Mucosa of stomach (tissue), 1 donor: Measurements from ENCODE around the gene TMEM132E.

Experiments
- H3K27me3 ChIP-seq: one replicate; pipeline ENCODE4 v1.7.0; 2013; ENCODE audit warnings: mild to moderate bottlenecking, low read length; ENCODE audit not compliant: control insufficient read depth, insufficient read depth
- H3K36me3 ChIP-seq: one replicate; pipeline ENCODE4 v1.7.0; 2013; ENCODE audit warnings: low read length; ENCODE audit not compliant: control insufficient read depth, insufficient read depth
- H3K4me1 ChIP-seq: one replicate; pipeline ENCODE4 v1.7.0; 2013; ENCODE audit warnings: mild to moderate bottlenecking, low read length; ENCODE audit not compliant: control insufficient read depth, insufficient read depth
- H3K4me3 ChIP-seq: one replicate; pipeline ENCODE4 v1.7.0; 2013; ENCODE audit warnings: low read length
- H3K9ac ChIP-seq: one replicate; pipeline ENCODE4 v1.7.0; 2013; ENCODE audit warnings: mild to moderate bottlenecking, low read length, moderate library complexity
- H3K9me3 ChIP-seq: one replicate; pipeline ENCODE4 v1.7.0; 2013; ENCODE audit warnings: mild to moderate bottlenecking, low read length, moderate library complexity; ENCODE audit not compliant: control insufficient read depth
- donor health status: Pancreatic carcinoma.

The TMEM132E gene

DNA sequence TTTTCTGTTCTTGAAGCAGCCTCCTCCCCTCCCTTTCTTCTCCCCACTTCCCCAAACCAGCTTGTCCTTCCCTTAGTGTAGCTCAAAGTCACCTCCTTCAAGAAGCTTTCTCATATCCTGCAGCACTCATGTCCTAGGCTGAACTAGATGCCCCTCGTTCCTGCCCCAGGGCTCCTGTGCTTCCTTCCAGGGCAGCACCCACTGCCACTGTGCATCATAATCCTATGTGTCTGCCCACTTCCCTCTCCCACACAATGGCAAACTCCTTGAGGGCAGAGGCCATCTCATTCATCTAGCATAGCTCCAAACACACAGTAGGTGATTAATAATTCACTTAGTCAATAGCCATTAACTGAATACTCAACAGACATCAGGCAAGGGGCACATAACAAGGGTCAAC lies 6.9 kb upstream of the TMEM132E start:
- Histone ChIP-seq H3K9ac (no peak overlapping the region), H3K27me3 (peaks cover 30% of the 10 kb centered on the region), H3K4me1 (no peaks in the 10 kb centered on the region), H3K36me3 (no peaks in the 10 kb centered on the region), H3K4me3 (no peak overlapping the region), H3K9me3 (no peaks in the 10 kb centered on the region)

DNA sequence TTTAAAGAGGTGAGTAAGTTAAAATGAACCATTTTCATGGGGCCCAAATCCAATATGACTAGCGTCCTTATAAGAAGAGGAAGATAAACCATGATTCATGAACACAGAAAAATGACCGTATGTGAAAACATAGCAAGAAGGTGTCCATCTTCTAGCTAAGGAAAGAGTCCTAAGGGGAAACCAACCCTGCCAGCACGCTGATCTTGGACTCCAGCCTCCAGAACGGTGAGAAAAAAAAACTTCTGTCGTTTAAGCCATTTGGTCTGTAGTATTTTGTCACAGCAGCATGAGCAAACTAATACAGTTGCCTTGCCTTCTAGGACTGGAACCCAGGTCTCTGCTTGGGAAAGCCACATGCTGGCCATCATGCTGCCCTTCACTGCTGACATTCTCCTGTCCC lies 4.2 kb upstream of the TMEM132E start:
- no peak overlapping the region for H3K4me3 ChIP-seq
- peaks cover 47% of the 10 kb centered on the region for H3K27me3 ChIP-seq
- H3K36me3 ChIP-seq = no peaks in the 10 kb centered on the region
- H3K4me1 ChIP-seq = peaks cover 3% of the 10 kb centered on the region
- H3K9ac ChIP-seq = no peak overlapping the region
- H3K9me3 ChIP-seq = no peaks in the 10 kb centered on the region

DNA sequence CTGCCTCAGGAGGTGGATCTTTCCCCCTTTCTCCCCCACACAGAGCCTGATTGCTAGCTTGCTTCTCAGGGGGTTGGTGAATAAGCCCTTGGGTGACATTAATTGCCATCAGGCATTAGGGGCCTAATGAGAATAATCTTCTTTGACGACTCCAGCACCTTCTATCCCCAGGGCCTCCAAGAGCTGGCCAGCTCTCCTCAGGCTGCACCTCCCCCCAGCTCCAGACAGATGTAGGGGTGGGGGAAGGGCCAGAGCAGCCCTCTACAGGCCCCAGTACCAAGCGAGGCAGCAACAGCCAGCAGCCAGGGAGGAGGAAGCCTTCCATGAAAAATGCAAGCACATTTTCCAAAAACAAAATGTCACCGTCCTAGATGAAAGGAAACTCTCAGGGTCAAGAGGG lies 1.4 kb upstream of the TMEM132E start:
- no peak overlapping the region for H3K9ac ChIP-seq
- no peak overlapping the region for H3K4me3 ChIP-seq
- H3K27me3 ChIP-seq = peaks cover 72% of the 10 kb centered on the region
- H3K36me3 ChIP-seq = no peaks in the 10 kb centered on the region
- H3K4me1 ChIP-seq = peaks cover 12% of the 10 kb centered on the region
- no peaks in the 10 kb centered on the region for H3K9me3 ChIP-seq

DNA sequence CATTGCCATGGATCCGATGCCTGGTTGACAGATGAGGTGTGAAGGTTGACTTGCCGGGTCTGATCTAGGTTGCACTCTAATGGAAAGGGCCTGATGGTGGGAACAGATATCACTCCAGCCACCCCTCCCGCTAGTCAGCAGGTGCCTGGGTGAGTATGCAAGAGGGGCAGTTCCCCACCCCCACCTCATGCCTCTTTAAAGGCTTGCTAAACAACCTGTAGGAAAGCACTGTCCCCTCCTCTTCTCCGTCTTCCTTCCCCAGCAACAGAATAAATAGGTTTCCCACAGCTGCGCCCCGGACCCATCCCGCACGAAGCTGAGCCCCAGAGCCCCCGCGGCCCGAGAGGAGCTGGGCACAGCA lies 746 bp upstream of the TMEM132E start:
- Histone ChIP-seq H3K27me3 (peaks cover 76% of the 10 kb centered on the region), H3K9me3 (no peaks in the 10 kb centered on the region), H3K36me3 (no peaks in the 10 kb centered on the region), H3K9ac (no peak overlapping the region), H3K4me1 (peaks cover 12% of the 10 kb centered on the region), H3K4me3 (no peak overlapping the region)

DNA sequence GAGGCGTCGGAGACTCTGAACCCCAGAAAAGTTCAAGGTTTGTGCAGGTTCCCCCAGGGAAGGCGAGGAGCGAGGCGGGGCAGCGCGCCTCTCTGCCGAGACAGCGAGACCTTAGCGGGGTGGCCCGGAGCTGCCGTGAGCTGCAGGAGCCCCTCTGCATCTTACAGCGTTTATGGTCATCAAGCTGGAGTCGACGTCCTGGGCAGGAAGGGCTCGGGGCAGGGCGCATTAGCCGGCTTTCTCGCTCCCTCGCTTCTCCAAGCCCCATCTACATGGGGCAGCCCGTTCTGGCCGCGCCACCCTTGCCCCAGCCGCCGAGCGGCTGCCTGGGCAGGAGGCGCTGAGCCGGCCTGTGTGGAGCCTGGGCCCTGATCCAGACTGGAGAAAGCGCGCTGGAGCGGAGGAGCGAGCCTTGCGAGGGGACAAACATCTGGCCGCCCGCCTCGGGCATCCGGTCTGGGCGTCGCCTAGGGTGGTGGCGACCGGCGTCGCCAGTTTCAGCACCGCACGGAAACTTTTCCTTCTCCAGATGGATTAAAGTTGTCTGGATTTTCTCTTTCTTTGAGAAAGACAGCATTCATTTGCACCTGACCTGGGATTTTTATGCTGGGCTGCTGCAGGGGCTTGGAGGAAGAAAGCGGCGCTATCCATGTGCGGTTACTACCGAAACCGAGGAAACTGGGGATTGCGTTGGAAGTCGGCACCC lies 750 bp downstream of the TMEM132E start:
- Histone ChIP-seq H3K27me3 (peaks cover 88% of the 10 kb centered on the region), H3K4me3 (no peak overlapping the region), H3K4me1 (peaks cover 12% of the 10 kb centered on the region), H3K36me3 (no peaks in the 10 kb centered on the region), H3K9ac (no peak overlapping the region), H3K9me3 (no peaks in the 10 kb centered on the region)

DNA sequence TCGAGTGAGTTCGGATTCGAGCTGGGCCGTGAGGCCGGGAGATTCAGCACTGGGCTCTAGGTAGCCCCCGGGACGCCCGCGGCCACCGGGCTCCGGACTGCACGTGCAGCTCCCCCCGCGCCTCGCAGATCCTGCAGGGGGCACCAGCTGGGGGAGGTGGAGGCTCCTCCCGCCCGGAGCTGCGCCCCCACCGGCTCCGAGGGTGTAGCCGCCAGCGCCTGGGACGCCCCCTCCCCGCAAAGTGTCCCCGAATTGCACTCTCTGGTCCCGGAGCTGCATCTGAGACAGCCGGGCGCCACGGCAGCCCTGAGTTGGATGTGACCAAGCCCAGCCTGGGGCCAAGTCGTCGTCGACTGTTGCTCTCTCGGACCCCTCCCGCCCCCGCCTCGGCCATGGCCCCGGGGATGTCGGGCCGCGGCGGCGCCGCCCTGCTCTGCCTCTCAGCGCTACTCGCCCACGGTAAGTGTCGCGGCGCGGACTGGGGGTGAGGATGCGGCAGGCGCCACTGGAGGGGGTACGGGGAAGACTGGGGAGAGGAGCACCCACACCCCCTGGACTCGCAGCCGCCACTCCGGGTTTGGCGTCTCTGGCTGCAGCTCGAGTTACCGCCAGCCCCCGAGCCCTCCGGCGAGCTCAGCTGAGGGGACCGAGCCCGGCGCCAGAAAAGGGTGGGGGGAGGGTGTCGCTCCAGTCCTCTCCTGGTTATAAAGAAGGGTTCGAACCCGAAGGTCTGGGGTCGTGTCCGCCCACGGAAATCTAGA lies 1.5 kb downstream of the TMEM132E start:
- H3K27me3 ChIP-seq = peaks cover 94% of the 10 kb centered on the region
- H3K9me3 ChIP-seq = no peaks in the 10 kb centered on the region
- no peaks in the 10 kb centered on the region for H3K36me3 ChIP-seq
- no peak overlapping the region for H3K9ac ChIP-seq
- H3K4me1 ChIP-seq = peaks cover 12% of the 10 kb centered on the region
- no peak overlapping the region for H3K4me3 ChIP-seq

DNA sequence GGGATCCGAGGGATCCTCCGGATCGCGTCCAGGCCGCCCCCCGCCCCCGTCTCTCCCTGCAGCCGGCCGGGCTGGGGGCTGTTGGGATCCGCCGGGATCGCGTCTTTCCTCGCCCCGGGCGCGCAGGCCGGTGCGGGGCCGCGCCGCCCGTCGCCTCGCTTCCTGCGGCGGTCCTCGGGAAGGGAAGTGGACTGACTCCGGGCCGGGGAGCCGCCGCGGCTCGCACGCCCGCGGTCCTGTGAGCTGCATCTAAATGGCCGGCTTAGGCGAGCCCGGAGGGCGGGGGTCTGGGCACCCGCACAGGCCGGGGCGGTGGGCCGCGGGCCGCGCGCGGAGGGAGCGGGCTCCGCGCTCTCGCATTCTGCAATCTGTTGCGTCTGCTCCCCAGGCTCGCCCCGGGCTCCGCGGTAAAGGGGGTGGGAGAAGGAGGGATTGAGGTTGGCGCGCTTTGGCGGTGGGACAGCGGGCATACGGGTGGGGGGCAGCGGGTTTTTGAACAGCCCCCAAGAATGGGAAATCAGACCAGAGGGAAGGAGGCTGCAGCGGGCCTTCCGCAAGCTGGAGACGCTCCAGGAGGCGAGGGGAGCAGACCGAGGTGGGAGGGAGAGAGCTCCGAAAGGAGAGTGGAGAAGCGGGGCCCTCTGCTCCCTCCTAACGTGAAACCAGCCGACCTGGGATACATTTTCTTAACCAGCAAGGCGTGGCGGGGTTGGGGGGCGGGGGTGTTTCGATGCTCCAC lies 2.2 kb downstream of the TMEM132E start:
- peaks cover 12% of the 10 kb centered on the region for H3K4me1 ChIP-seq
- no peak overlapping the region for H3K4me3 ChIP-seq
- no peak overlapping the region for H3K9ac ChIP-seq
- H3K36me3 ChIP-seq = no peaks in the 10 kb centered on the region
- peaks cover 95% of the 10 kb centered on the region for H3K27me3 ChIP-seq
- no peaks in the 10 kb centered on the region for H3K9me3 ChIP-seq

DNA sequence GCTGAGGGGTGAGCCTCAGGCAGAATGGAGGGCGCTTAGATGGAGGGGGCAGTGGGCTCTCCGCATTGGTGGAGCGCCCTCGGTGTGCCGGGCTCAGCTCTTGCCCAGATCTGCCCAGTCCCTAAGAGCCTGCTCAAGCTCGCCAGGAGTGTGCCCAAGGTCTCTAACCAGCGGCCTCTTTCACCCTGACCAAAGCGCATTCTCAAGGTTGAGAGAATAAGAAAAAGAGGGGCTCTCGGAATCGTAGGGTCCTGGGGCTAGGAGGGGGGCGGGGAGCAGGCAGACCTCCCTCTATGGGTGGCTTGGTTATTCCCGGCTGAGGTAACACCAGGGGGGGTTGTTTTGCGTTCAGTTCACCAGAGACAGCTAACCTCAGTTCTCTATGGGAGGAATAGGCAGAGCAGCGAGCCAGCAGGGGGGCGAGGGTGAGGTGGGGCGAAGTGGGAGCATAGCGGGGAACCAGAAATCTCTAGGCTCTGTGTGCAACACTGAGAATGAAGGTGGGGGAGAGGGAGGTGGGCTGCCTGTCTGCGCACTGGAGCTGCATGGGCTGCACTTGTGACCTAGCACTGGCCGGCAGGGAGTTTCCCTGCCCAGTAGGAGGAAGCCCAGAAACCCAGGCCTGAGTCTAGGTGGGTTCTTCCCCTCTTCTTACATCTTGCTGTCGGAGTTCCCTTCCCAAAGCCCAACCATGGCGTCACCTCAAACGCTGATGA lies 3.0 kb downstream of the TMEM132E start:
- no peak overlapping the region for H3K4me3 ChIP-seq
- H3K9ac ChIP-seq = no peak overlapping the region
- H3K27me3 ChIP-seq = peaks cover 88% of the 10 kb centered on the region
- no peaks in the 10 kb centered on the region for H3K9me3 ChIP-seq
- peaks cover 12% of the 10 kb centered on the region for H3K4me1 ChIP-seq
- no peaks in the 10 kb centered on the region for H3K36me3 ChIP-seq

DNA sequence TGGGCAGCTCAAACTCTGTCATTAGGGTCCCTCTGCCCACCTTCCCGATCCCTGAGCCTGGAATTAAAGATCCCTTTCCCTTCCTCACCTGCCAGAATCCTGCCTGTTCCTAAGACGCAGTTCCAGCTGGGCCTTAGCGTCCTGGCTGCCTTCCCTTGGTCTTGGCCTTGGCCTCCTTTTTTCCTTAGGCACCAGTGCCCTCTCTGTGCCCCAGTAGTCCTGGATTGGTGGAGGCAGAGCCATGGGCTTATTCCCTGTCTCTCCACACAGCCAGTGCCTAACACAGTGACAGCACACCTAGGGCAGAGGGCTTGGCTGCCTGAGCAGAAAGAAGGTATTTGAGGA lies 3.5 kb downstream of the TMEM132E start:
- Histone ChIP-seq H3K27me3 (peaks cover 83% of the 10 kb centered on the region), H3K36me3 (no peaks in the 10 kb centered on the region), H3K4me3 (no peak overlapping the region), H3K9ac (no peak overlapping the region), H3K9me3 (no peaks in the 10 kb centered on the region), H3K4me1 (peaks cover 12% of the 10 kb centered on the region)

DNA sequence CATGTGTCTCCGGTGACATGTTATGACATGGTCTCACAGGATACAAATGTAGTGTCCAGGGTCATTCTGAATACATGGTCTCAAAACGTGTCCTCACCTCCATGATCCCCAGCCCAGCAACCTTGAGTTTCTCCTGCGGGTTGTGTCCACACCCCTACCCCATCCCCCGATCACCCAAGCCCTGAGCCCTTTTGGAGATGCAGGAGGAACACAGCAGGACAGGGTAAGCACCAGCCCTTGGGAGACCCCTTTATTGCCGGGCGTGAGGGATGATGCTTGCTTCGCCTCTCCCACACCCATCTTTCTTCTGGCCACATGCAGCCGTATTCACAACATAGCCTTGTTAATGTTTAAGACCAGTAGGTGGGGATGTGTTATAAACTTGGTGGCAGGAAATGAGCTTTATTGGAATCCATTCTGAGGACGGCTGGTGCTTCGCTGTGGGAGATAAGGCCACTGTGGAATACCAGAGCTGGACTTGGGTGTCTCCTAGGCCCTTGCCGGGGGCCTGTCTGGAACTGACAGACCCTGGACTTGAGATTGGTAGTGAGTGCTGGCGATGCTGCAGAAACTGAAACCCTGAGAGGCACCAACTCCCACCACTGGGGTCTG lies 5.5 kb downstream of the TMEM132E start:
- Histone ChIP-seq H3K4me1 (peaks cover 11% of the 10 kb centered on the region), H3K9ac (no peak overlapping the region), H3K9me3 (no peaks in the 10 kb centered on the region), H3K4me3 (no peak overlapping the region), H3K27me3 (peaks cover 67% of the 10 kb centered on the region), H3K36me3 (no peaks in the 10 kb centered on the region)

DNA sequence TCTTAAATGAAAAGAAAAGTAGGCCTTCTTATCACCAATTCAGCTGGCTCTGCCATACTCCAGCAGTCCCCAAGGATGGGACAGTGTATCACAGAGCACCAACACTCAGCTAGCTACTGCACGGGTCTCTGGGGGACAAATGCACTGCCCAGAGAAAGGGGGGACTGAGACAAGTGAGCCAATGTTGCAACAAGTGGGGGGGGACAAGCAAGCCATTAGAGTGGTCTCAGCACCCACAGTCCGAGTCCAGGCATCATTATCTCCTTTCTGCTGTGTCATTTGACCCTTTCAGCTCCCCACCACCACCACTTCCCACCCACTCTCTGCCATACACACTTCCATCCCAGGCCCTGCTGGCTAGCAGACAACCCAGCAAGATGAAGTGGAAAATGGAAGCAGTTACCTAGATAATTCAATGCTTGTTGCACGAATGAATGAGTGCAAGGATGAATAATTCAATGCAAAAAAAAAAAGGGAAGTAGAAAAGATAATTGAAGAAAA lies 7.0 kb downstream of the TMEM132E start:
- no peaks in the 10 kb centered on the region for H3K9me3 ChIP-seq
- no peaks in the 10 kb centered on the region for H3K36me3 ChIP-seq
- no peaks in the 10 kb centered on the region for H3K4me1 ChIP-seq
- no peak overlapping the region for H3K4me3 ChIP-seq
- no peak overlapping the region for H3K9ac ChIP-seq
- peaks cover 52% of the 10 kb centered on the region for H3K27me3 ChIP-seq
